ENCODE results near the gene ANKRD40CL. TPM values are rescaled to one million over a fixed set of nuclear protein-coding genes. Genes with fewer than 3 reads are reported as not detected.

Gene ANKRD40CL
- total RNA-seq, 3 donors from 2014 or later (not counting 1 experiment from before 2014, with no cell fraction given) = not detected

DNA sequence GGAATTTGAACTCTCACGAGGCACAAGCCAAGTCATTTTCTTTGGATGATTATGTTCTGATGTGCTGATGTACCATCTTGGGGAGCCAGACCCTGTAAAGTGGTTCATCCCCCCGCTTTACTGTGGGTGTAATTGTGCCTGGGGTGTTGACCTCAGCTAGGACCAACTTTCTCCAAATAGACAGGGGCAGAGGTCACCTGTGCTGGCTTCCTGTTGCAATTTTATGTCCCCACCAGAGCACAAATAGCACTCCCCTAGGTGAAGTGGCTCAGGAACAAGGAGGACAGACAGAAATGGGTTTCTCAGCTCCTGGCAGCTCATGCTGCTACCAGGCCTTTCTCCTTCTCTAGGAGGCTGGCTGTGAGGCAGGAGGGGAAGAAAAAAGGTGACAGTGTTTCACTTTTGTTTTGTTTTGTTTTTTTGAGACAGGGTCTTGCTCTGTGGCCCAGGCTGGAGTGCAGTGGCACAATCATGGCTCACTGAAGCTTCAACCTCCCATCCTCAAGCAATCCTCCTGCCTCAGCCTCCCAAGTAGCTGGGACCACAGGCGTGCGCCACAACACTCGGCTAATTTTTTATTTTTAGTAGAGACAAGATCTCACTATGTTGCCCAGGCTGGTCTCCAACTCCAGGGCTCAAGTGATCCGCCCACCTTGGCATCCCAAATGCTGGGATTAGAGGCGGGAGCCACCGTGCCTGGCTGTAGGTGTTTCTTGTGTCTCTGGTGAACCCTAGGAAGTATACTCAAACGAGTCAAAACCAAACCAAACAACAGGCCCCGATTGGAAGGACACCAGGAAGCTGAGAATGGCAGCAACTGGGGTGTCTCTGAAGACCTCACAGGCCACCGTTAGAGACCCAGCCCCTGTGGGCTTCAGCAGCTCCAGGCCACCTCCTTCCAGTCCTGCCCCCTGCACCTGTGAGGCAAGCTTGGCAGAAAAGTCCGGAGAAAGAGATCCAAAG is 35.6 kb upstream of the ANKRD40CL start:
- H3K27ac ChIP-seq (ENCODE audit: low read length) = no peak overlapping the region
- H3K4me3 ChIP-seq (ENCODE audit: low read length) = no peak overlapping the region
- intact Hi-C loops (cut with micrococcal nuclease) = no loop called here
- TF ChIP-seq, protein P1, sequence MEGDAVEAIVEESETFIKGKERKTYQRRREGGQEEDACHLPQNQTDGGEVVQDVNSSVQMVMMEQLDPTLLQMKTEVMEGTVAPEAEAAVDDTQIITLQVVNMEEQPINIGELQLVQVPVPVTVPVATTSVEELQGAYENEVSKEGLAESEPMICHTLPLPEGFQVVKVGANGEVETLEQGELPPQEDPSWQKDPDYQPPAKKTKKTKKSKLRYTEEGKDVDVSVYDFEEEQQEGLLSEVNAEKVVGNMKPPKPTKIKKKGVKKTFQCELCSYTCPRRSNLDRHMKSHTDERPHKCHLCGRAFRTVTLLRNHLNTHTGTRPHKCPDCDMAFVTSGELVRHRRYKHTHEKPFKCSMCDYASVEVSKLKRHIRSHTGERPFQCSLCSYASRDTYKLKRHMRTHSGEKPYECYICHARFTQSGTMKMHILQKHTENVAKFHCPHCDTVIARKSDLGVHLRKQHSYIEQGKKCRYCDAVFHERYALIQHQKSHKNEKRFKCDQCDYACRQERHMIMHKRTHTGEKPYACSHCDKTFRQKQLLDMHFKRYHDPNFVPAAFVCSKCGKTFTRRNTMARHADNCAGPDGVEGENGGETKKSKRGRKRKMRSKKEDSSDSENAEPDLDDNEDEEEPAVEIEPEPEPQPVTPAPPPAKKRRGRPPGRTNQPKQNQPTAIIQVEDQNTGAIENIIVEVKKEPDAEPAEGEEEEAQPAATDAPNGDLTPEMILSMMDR (IDR thresholded peaks at IDR 0.05) = no peak
- ATAC-seq = no peak
- 95% methylated on average over 12 of the region's 12 CpGs for WGBS (ENCODE audit: insufficient coverage)
- H3K27me3 Mint-ChIP-seq (ENCODE audit: low read depth in 2 of 2) = no peaks in the 10 kb centered on the region
- H3K36me3 ChIP-seq (ENCODE audit: control insufficient read depth, insufficient read depth, low read length) = no peaks in the 10 kb centered on the region
- DNase-seq = no peak
- H3K27ac Mint-ChIP-seq = no peak overlapping the region
- no peaks in the 10 kb centered on the region for H3K9me3 ChIP-seq (ENCODE audit: control insufficient read depth, insufficient read depth, low read length)
- no peaks in the 10 kb centered on the region for H3K36me3 Mint-ChIP-seq
- H3K4me1 ChIP-seq (ENCODE audit: control insufficient read depth, insufficient read depth, low read length) = no peaks in the 10 kb centered on the region
- H3K9me3 Mint-ChIP-seq = no peaks in the 10 kb centered on the region
- no peaks in the 10 kb centered on the region for H3K27me3 ChIP-seq (ENCODE audit: control insufficient read depth, insufficient read depth, low read length)
- H3K4me1 Mint-ChIP-seq = no peaks in the 10 kb centered on the region
- H3K4me3 Mint-ChIP-seq = no peak overlapping the region

DNA sequence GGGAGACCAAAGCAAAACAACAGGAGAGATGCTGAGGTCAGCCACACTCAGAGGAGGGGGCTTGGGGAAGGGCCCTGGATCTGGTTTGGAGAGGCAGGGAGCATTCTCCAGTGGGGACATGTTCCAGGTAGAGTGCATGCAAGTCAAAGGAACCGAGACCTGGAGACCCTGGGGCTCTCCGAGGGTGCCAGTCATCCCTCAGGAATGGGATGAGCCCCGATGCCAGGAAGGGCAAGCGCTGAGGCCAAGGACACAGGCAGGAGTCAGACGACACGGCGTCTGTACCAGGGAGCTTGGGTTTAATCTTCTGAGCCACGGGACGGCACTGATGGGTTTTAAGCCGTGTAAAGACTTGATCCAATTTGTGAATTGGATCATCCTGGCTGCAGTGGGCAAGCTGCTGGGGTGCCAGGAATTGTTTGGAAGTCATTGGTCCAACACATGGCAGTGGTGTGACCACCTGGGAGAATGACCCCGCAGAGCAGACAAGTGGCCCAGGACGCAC is 32.9 kb upstream of the ANKRD40CL start:
- H3K36me3 Mint-ChIP-seq = no peaks in the 10 kb centered on the region
- intact Hi-C loops (cut with micrococcal nuclease) = no loop called here
- H3K27me3 ChIP-seq (ENCODE audit: control insufficient read depth, insufficient read depth, low read length) = no peaks in the 10 kb centered on the region
- no peaks in the 10 kb centered on the region for H3K4me1 ChIP-seq (ENCODE audit: control insufficient read depth, insufficient read depth, low read length)
- no peak overlapping the region for H3K27ac ChIP-seq (ENCODE audit: low read length)
- DNase-seq (no peak), ATAC-seq (no peak)
- no peaks in the 10 kb centered on the region for H3K9me3 ChIP-seq (ENCODE audit: control insufficient read depth, insufficient read depth, low read length)
- no peak overlapping the region for H3K27ac Mint-ChIP-seq
- WGBS (ENCODE audit: insufficient coverage) = 93% methylated on average over 12 of the region's 12 CpGs
- no peaks in the 10 kb centered on the region for H3K4me1 Mint-ChIP-seq
- no peaks in the 10 kb centered on the region for H3K27me3 Mint-ChIP-seq (ENCODE audit: low read depth in 2 of 2)
- H3K36me3 ChIP-seq (ENCODE audit: control insufficient read depth, insufficient read depth, low read length) = no peaks in the 10 kb centered on the region
- no peaks in the 10 kb centered on the region for H3K9me3 Mint-ChIP-seq
- TF ChIP-seq, protein P1 (IDR thresholded peaks at IDR 0.05) = no peak
- no peak overlapping the region for H3K4me3 Mint-ChIP-seq
- no peak overlapping the region for H3K4me3 ChIP-seq (ENCODE audit: low read length)

DNA sequence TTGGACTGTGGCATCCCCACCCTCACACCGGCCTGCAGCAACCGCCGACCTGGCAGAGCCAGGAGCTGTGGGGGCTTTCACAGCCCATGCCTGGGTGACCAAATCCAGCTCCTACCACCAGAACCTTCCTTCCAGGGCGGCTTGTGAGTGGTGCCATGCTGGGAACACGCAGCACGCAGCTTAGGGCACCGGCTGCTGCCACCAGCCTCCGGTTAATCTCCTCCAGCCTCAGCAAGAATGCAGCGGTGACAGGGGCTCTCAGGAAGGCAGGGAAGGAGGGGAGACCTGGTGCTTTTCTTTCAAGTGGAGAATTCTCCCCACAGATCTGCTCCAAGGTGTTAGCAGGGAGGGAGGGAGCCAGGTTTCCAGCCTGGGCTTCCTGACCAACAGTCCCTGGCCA is 32.3 kb upstream of the ANKRD40CL start:
- Histone ChIP-seq H3K4me3 (ENCODE audit: low read length) (no peak overlapping the region), H3K9me3 (ENCODE audit: control insufficient read depth, insufficient read depth, low read length) (no peaks in the 10 kb centered on the region), H3K27ac (ENCODE audit: low read length) (no peak overlapping the region), H3K4me1 (ENCODE audit: control insufficient read depth, insufficient read depth, low read length) (no peaks in the 10 kb centered on the region), H3K27me3 (ENCODE audit: control insufficient read depth, insufficient read depth, low read length) (no peaks in the 10 kb centered on the region), H3K36me3 (ENCODE audit: control insufficient read depth, insufficient read depth, low read length) (no peaks in the 10 kb centered on the region)
- Mint-ChIP-seq H3K27me3 (ENCODE audit: low read depth in 2 of 2) (no peaks in the 10 kb centered on the region), H3K36me3 (no peaks in the 10 kb centered on the region), H3K4me3 (no peak overlapping the region), H3K4me1 (no peaks in the 10 kb centered on the region), H3K9me3 (no peaks in the 10 kb centered on the region), H3K27ac (no peak overlapping the region)
- intact Hi-C loops (cut with micrococcal nuclease) = no loop called here
- ATAC-seq (no peak), DNase-seq (no peak)
- TF ChIP-seq, protein P1 (IDR thresholded peaks at IDR 0.05) = no peak
- 87% methylated on average over 9 of the region's 9 CpGs for WGBS (ENCODE audit: insufficient coverage)
